ENCODE data around the gene HSPA9. TPM values are rescaled to one million over a fixed set of nuclear protein-coding genes. Genes with fewer than 3 reads are reported as not detected.

Gene HSPA9
- total and polyA plus RNA-seq, 2 of the 13 experiments (the other 11 are each of a cell fraction or from before 2014, with no cell fraction given), result 165 to 478 TPM

- ATAC-seq, result no peak
- Histone ChIP-seq H3K79me2 (ENCODE audit: insufficient read depth, low read length) (no peaks in the 10 kb centered on the region), H2AFZ (ENCODE audit: low read length) (no peak overlapping the region), H3K4me1 (ENCODE audit: insufficient read depth, low read length) (0 out of 2 replicates have a peak, but pooled peaks cover 6% of the 10 kb centered on the region), H4K20me1 (ENCODE audit: insufficient read depth, low read length) (no peaks in the 10 kb centered on the region; the same call in 1 of the 2 replicates), H3K9me3 (ENCODE audit: low read length) (no peaks in the 10 kb centered on the region), H3K4me2 (ENCODE audit: low read depth, low read length) (no peak overlapping the region), H3K27me3 (ENCODE audit: control insufficient read depth in 1 of 2, insufficient read depth in 2 of 2, low read length in 2 of 2) (peaks cover 0 to 42% of the 10 kb centered on the region in 2 experiments; a peak in 1 of 5 replicates), H3K9ac (ENCODE audit: insufficient read depth, low read depth, low read length) (no peak overlapping the region), H3K4me3 (replicated peaks in 1 of 3; ENCODE audit: insufficient read depth in 1 of 3, low read depth in 2 of 3, low read length in 3 of 3) (no peak overlapping the region), H3K36me3 (replicated peaks in 1 of 2; ENCODE audit: control insufficient read depth in 1 of 2, insufficient read depth in 2 of 2, low read length in 2 of 2) (no peaks in the 10 kb centered on the region), H3K27ac (ENCODE audit: extremely low read length, insufficient read depth, low read length) (no peak overlapping the region)
- no peak for FAIRE-seq
- intact Hi-C loops (cut with micrococcal nuclease; ENCODE audit: unreplicated experiment), result no loop called here
- in situ Hi-C loops (cut with HindIII; ENCODE audit: extremely low pct_ligation_motif_present, low pct_unique_long_range_greater_than_20kb), result no loop called here
- no TSS peak for BruUV-seq (replicated peaks)
- ChIA-PET CTCF (ENCODE audit: low intra/inter-chr PET ratio, low total read pairs) (no interaction called here), POLR2A (no interaction called here)
- WGBS (ENCODE audit: low lambda C conversion rate), result 0% methylated on average over 2 of the region's 2 CpGs
- DNase-seq (ENCODE audit: low spot score), result no peak
- no peak for TF ChIP-seq ZBTB4 (CRISPR knock-in tag; IDR thresholded peaks at IDR 0.05; ENCODE audit: borderline replicate concordance)
- TF ChIP-seq ZNF644 (CRISPR knock-in tag; IDR thresholded peaks at IDR 0.05; ENCODE audit: low read depth), result no peak
- no peak for TF ChIP-seq KDM6A (CRISPR knock-in tag; IDR thresholded peaks at IDR 0.05; ENCODE audit: low read depth)
- TF ChIP-seq, protein P1, sequence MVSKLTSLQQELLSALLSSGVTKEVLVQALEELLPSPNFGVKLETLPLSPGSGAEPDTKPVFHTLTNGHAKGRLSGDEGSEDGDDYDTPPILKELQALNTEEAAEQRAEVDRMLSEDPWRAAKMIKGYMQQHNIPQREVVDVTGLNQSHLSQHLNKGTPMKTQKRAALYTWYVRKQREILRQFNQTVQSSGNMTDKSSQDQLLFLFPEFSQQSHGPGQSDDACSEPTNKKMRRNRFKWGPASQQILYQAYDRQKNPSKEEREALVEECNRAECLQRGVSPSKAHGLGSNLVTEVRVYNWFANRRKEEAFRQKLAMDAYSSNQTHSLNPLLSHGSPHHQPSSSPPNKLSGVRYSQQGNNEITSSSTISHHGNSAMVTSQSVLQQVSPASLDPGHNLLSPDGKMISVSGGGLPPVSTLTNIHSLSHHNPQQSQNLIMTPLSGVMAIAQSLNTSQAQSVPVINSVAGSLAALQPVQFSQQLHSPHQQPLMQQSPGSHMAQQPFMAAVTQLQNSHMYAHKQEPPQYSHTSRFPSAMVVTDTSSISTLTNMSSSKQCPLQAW (CRISPR knock-in tag; IDR thresholded peaks at IDR 0.05), result no peak
- no peak for TF ChIP-seq PRMT3 (CRISPR knock-in tag; IDR thresholded peaks at IDR 0.05; ENCODE audit: borderline replicate concordance, low read depth)
- TF ChIP-seq ZC3H13 (CRISPR knock-in tag; IDR thresholded peaks at IDR 0.05), result no peak
- TF ChIP-seq, protein P2, sequence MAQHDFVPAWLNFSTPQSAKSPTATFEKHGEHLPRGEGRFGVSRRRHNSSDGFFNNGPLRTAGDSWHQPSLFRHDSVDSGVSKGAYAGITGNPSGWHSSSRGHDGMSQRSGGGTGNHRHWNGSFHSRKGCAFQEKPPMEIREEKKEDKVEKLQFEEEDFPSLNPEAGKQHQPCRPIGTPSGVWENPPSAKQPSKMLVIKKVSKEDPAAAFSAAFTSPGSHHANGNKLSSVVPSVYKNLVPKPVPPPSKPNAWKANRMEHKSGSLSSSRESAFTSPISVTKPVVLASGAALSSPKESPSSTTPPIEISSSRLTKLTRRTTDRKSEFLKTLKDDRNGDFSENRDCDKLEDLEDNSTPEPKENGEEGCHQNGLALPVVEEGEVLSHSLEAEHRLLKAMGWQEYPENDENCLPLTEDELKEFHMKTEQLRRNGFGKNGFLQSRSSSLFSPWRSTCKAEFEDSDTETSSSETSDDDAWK (CRISPR knock-in tag; IDR thresholded peaks at IDR 0.05), result no peak
- TF ChIP-seq ZMYM4 (CRISPR knock-in tag; IDR thresholded peaks at IDR 0.05), result no peak
- no peak for TF ChIP-seq KDM2A (CRISPR knock-in tag; IDR thresholded peaks at IDR 0.05; ENCODE audit: borderline replicate concordance, low read depth)
- TF ChIP-seq NCOA1 (CRISPR knock-in tag; IDR thresholded peaks at IDR 0.05), result no peak
- no peak for TF ChIP-seq ZNF563 (CRISPR knock-in tag; IDR thresholded peaks at IDR 0.05)
- TF ChIP-seq ZNF75D (CRISPR knock-in tag; IDR thresholded peaks at IDR 0.05; ENCODE audit: borderline replicate concordance), result no peak
- no peak for TF ChIP-seq USF2 (IDR thresholded peaks at IDR 0.05; ENCODE audit: low read depth, low read length)
- no peak for TF ChIP-seq USF2 (CRISPR knock-in tag; IDR thresholded peaks at IDR 0.05; ENCODE audit: borderline replicate concordance)
- no peak for TF ChIP-seq SRSF4 (IDR thresholded peaks at IDR 0.05; ENCODE audit: low read depth, low read length, poor library complexity, severe bottlenecking)
- no peak for TF ChIP-seq ZNF333 (CRISPR knock-in tag; IDR thresholded peaks at IDR 0.05; ENCODE audit: borderline replicate concordance)
These were observed 30.2 kb upstream of the HSPA9 start for GRCh38 chr5:138605254-138605972.
